HG02852 (cell line): ENCODE data around the gene ADPRH.

Source experiments
- ATAC-seq: cut with Tn5 transposase; IDR thresholded peaks from one replicate; pipeline ENCODE4 v1.9.1; 2021; ENCODE audit warnings: mild to moderate bottlenecking, moderate library complexity; ENCODE audit not compliant: unreplicated experiment

ADPRH gene

DNA sequence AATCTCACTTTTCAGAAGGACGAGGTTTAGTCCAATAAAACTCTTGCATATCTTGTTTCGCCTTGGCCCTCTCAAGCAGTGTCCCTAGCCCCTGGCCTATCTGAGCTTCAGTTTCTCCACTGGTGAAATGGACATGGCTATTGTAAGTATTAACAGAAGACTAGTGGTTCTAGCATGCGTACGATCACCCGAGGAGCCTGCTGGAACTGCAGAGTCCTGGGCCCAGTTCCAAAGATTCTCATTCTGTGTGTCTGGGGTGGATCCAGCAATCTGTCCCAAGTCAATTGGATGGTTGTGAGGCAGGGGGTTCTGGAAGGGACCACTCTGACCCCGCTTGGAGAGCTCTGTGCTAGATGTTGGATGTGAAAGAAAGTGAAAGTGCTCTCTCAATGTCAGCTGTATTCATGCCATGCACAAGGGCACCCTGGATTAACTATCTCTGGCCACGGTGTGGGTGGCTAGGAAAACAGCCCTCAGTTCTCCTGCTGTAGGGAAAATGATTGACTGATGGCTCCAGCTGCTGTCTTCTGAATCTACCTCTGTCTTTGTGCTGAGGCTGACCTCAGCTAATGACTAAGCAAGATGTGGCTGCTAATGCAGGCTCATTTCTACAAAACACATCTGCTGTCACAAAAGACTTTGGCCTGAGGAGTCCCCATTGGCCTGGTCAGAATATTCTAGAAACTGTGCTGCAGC is 16.5 kb downstream of the ADPRH start:
- ATAC-seq, result no peak

DNA sequence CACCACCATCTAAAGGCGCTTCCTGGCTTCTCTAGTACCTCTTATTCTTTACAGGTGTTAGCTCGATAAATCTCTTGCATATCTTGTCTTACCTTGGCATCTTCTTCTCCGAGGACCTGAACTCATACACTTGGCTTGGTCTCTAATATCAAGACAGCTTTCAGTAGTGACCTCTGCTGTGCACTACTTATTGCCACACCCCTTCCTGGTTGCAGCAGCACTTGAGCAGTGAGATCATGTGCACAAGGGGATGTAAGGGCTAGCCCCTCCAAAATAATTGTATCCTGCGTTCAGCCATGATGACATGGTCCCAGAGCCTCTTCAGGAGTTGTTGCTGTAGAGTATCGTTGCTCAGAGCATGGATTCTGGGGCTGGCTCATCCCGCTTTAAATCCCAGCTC is 17.1 kb downstream of the ADPRH start:
- no peak for ATAC-seq

DNA sequence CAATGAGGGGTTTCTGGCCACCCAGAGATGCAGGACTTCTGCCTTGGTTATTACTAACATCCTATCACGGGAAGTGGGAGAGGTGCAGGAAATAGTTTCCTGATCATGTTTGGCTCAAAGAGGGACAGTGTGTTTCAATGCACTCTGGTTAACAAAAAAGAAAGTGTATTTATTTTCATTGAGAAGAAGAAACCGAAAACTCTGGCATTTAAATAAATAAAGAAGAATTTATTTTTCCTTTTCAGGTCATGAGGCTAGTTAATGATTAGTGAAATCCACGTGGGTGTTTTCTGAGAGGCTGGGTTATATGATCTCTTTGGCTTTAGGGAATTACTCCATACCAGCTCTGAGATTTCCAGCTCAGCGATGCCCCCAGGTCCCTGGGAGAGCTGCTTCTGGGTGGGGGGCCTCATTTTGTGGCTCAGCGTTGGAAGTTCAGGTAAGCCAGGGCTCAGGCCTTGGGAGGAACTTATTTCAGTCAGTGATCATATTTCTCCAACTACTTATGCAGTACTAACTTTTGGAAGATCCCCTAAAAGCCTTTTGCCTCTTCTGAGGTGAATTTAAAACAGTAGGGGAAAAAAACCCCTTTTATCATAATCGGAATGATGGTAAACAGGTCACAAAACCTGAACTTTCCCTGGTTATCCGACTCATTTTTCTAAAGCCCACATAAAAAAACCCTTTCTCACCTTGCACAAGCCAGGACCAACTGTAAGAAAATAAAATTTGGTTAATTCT is 18.4 kb downstream of the ADPRH start, which contains the start of gene PLA1A:
PLA1A (plus strand) TSS at position 338 of the 741 bp plus-strand sequence; CDS start at position 367, 29 bp downstream.
- no peak for ATAC-seq

DNA sequence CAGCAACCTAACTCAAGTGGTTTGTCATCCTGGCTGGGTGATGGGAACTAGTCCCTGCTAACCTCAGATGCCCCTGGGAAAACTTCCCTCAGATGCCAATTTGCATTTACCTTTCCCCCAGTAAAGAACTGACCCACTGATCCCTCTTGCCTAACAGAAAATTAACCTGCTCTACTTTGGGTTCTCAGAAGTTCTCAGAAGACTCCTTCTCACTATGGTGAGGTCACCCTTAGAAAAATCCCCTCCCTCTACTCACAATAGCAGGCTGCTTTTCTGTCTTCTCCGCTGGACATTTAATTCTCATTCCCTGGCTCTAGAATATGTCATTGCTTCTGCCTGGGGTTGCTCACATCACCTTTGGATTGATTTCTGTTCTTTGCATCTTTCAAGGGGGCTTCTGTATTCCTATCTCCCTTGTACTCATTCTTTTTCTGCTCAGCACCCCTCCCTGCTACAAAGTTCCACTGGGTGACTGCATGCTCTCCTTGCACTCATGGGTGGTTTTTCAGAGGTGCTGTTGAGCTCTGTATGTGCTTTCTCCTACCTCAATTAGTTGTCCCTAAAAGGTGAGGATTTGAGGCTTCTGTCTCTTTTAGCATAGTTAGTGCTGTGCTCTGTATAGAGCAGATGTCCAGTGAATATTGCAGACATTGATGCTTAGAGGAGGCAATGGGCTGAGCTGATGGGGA is 19.3 kb downstream of the ADPRH start:
- ATAC-seq, result peak; percentile 55

DNA sequence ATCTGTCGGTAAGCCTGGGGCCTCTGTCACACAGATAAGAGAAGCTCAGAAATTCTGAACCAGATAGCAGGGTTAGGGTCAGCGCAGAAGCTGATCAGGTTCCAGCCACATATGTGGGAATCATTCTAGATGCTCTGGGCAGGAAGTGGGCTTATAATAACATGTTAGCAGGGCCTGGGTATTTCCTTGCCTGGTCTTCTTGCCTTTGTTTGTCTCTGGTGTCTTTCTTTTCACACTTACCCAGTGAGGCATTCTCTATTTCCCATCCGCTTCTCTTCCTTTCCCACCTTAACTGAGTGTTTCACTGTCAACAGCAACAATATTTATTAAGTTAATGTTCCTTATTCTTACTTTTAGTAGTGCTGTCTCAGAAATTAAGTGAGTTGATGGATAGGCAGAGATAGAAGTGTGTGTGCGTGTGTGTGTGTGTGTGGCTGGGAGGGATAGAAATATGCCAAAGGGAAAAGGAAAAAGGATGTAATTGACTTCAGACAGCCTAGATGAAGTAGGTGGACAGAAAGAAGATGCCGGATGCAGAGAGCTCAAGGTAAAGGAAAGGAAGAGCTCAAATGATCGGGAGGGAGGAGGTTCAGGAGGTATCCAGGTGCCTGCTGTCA is 20.4 kb downstream of the ADPRH start:
- ATAC-seq, result no peak

DNA sequence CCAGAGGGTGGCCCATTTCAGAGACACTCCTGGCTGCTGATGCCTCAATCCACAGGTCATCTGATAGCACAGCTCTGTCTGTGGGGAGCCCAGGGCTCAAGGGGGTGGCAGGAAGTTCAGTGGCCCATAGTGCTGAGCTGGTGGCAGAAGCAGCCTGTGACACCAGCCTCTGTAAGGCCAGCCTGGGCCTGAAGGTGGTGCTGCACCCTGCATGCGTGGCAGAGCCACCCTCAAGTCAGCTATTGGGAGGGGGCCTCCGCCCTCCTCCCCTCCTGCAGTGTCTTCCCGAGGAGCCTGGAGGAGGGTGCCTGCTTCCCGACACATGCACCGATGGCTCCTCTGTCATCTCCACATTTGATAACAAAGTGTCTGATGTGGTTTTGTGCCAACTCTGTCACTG is 21.4 kb downstream of the ADPRH start:
- peak; percentile 46 for ATAC-seq

DNA sequence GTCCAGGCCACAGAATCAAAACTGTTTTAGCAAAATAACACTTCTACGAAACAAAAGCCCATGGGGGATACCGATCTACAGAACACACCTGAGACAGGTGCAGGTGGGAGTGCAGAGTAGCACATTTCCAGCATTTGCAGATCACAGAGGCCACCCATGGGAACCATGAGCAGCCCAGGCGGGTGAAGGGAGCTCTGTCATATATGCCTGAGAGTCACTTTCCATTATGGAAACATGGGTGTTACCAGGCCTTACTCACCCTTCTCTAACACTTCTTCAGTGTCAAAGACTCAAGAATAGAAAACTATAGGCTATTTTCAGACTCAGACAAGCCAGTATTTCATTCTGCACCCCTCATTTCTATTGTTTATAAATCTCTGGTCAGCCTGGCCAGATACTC is 21.9 kb downstream of the ADPRH start:
- ATAC-seq, result no peak

DNA sequence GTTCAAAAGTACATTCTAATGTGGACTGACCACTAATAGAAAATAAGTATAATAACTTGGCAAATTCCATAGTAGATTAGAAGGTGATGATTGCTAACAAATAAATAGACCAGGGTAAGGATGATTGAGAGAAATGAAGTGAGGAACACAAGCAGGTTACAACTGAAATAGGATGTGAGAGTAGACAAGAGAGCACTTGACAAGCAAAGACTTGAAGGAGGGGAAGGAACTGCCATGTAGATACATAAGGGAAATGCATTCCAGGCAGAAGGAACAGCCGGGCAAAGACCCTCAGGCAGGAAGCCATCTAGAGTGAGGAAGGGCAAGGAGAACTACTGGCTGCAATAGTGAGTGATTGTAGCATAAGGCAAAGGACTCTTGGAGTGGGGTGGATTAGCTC is 23.4 kb downstream of the ADPRH start:
- ATAC-seq, result no peak

DNA sequence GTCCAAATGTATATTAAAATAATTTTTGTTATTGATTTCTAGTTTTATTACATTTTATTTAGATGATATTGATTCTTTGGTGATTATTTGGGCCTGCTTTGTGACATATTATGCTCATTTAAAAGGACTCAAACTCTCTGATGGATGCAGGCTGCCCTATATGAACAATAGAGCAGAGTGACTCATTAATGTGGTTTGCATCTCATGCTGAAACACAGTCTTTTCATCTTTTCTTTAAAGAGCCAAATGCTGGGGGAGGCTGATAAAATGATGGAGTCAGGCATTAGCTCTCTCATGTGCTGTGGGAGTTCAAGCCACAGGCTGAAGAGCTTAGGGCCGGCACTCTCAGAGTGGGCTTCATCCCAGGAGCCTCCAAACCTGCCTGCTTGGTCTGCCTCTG is 25.6 kb downstream of the ADPRH start:
- no peak for ATAC-seq

DNA sequence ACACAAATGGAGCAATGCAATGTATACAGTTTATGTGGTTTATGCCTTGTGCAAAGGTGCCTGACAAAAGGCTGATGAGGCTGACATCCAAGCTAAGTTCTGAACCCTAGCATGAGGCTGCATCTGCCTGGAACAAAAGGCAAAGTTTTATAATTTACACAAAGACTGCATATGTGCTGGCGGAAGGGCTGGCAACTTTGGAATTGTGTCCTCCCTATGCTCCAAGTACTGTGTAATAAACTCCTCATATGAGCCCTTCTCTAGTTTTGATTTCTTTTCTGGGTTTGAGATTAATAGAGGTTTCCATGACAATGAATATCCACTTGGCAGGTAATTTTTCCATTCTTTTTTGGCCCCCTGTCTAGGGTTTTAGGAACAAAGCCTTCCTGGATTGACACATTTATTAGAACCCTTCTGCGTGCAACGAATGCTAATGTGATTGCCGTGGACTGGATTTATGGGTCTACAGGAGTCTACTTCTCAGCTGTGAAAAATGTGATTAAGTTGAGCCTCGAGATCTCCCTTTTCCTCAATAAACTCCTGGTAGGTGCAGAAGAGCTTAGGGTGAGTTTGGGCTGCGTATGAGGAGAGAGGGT is 29.2 kb downstream of the ADPRH start:
- no peak for ATAC-seq

DNA sequence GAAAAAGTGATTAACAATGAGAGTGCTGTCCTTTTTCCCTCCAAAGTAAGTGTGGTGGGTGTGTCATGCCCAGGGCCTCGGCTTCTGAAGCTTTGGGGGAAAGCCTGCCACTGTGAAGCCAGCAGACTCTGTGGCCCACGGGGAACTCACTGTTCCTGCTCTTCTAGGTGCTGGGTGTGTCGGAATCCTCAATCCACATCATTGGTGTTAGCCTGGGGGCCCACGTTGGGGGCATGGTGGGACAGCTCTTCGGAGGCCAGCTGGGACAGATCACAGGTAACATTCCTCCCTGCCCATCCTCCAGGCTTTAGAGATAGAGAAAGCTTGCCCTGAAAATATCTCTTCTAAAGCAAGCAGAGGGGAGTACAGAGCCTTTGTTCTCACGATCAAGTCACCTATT is 30.0 kb downstream of the ADPRH start:
- no peak for ATAC-seq

DNA sequence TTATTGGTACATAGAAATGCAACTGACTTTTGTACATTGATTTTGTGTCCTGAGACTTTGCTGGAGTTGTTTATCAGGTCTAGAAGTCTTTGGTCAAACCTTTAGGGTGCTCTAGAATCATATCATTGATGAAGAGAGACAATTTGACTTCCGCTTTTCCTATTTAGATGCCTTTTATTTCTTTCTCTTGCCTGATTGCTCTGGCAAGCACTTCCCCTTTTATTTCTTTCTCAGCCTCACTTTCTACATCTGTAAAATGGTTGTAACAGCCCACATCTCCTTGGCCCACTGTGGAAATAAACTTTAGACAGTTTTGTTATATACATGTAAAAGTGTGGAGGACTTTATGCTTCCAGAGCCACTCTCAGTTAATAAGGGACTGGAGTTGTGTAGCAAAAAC is 32.4 kb downstream of the ADPRH start:
- ATAC-seq, result no peak

DNA sequence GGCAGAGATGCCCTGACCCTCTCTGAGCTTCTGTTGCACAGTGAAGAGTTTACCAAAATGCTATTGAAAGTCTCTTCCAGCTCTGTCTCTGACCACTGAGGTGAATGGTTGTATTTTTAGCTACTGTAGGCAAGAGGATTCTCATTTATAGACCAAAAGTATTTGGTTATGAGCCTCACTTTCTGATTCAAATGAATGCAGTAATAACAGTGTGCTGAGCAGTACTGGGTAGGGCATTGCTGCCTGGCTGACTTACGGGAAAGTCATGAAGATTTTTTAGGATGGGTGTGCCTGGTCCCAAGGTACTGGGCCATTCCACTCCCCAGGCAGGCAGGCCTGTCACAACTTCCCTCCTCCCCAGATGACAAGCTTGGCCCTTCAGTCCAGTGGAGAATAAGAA is 33.9 kb downstream of the ADPRH start:
- peak; percentile 75 for ATAC-seq

DNA sequence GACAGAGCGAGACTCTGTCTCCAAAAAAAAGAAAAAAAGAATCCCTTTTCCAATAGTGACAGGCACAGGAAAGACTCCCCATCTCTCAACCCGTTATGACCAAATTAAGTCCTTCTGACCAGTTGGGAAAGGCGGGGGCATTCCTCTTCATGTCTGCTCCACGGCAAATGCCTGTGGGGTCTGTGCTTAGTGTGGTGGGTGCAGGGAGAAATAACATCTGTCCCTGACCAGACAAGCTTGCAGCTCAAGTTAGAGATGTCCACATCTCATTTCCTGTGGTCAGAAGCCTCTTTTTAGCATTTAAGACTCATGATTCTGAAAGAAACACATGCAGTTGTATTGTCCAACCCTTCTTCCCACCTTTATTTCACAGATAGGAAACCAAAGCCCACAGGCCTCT is 34.6 kb downstream of the ADPRH start:
- peak; percentile 34 for ATAC-seq

DNA sequence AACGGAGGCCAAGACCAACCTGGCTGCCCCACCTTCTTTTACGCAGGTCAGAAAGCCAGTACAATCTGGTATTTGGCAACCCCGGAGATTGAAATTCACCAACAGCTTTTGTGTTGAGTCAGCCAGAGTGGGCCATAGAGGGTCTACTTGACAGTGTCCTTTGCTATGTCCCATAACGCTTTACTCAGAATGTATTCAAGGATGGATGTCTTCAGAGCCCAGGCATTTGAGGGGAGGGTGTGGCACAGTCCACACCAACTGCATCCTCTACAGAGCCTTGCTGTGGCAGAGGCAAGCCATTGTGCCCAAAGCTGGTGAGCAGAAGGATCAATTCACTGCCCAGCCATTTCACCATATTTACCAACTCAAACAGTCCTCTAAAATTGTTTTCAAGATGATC is 36.8 kb downstream of the ADPRH start:
- no peak for ATAC-seq

DNA sequence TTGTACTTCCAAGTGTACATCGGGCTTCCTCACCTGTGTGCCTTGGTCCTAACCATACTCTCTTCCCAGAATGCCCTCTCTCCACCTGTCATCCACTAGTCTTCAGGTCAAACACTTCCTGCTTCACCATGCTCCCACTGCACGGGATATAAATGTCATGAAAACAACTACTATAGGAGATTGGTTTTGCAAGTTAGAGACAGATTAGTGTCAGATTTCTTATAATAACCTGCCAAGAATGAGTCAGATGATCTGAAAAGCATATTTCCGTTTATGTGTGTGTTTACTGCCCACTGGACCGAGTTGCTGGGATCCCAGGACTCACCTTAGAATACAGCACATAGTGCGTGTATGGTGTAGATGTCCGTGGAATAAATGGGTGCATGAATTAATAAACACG is 39.8 kb downstream of the ADPRH start:
- ATAC-seq, result no peak

DNA sequence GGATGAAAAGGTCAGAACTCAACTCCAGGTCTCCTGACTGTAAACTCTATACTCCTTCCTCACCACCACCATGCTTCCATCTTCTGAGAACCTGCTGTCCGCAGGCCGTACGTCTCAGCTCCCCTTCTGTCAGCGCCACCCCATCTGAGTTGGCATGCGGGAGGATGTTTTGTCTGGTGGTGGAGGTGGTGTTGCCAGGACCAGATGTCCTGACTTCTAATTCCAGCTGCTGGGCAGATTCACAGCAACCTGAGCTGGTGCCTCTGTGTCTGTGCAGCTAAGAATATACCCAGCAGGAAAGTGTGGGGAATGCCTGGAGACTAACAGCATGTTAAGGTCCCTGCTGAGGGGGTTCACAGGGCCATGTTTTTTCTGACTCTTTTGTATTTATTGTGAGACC is 41.6 kb downstream of the ADPRH start:
- ATAC-seq, result no peak

DNA sequence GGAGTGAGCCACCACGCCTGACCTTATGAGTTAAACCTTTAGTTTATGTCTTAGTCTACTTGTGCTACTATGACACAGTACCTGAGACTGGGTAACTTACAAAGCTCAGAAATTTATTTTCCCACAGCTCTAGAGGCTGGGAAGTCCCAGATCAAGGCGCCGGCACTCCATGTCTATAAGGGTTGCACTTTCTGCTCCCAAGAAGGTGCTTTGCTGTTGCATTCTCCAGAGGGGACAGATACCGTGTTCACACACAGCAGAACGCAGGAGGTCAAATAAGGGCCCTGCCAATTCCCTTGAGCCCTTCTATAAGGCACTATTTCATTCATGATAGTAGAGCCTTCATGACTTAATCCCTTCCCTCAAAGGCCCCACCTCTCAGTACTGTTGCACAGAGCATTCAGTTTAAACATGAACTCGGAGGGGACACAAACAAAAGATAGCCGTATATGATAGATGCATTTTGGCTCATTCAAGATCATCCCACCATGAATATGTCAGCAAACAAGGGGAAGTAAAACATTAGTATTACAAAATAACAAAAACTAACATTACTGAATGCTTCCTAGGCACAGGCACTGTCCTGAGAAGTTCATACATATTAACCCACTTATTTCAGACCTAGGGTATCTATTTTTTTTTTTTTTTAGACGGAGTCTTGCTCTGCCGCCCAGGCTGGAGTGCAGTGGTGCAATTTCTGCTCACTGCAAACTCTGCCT is 44.9 kb downstream of the ADPRH start:
- ATAC-seq, result no peak

DNA sequence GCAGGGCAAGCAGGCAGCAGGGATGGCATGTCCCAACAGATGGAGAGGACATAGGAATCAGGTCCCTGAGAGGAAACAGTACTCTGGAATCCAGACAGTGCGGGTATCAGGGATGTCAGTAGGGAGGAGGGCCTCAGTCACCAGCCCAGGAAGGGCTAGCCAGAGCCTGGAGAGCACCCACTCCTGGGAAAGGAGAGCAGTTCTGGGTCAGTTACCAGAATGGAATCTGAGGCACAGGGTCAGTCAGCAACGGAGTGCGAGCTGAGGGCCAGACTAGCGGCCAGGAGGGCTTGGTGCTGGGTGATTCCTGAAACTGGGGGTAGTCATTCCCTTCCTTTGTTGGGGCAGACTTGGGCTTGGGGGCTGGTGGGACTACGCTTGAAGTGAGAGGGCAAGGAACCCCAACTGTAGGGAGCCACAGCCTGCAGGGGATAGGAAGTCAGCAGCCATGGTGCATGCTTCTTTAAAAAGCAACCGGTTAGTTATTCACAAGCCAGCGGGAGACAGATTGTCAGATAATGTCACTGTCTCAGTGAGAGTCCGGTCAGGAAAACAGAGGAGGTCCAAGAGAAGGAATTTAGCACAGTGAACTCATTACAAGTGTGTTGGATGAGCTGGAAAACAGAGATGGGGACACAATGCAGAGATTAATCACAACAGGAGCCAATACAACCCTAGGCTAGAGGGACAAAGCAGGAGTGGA is 46.3 kb downstream of the ADPRH start:
- no peak for ATAC-seq

DNA sequence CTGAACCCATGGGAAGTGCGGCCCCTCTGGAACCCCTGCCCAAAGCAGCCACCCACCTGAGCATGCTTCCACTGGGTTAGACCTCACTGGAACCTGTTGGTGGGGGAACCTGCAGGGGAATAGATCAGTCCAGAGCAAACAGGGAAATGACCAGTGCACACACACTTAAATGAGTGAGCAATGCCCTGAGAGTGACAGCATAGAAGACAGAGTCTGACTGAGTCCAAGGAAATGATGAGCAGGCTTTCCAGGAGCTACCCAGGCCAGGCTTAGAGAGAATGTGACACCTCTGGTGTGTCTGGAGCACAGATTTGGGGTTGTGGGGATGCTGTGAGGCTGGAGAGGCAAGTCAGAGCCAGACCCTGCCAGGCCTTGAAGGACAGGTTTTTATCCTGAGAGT is 46.9 kb downstream of the ADPRH start:
- no peak for ATAC-seq
